ENCODE measurements around the gene NHLRC4.

Gene NHLRC4

GRCh38 chr16:554640-555365 lies 12.0 kb upstream of the NHLRC4 start:
- peak; percentile 10 for DNase-seq

- no peak for DNase-seq
Observed at GRCh38 chr16:555528-556473, 11.0 kb upstream of the NHLRC4 start.

- no peak for DNase-seq
Observed at GRCh38 chr16:556474-557173, 10.2 kb upstream of the NHLRC4 start.

GRCh38 chr16:557463-558297 lies 9.1 kb upstream of the NHLRC4 start:
- DNase-seq: no peak

- DNase-seq: no peak
Observed at GRCh38 chr16:558298-559020, 8.3 kb upstream of the NHLRC4 start.

- no peak for DNase-seq
Observed at GRCh38 chr16:559021-559380, 7.8 kb upstream of the NHLRC4 start.

GRCh38 chr16:559411-560203 lies 7.2 kb upstream of the NHLRC4 start:
- no peak for DNase-seq

- DNase-seq: no peak
Observed at GRCh38 chr16:560204-560700, 6.6 kb upstream of the NHLRC4 start, which contains the start of gene PRR35. Gene PRR35, plus strand, starts transcription at chr16:560394. Its CDS starts 2,901 bp downstream, at chr16:563295.

- DNase-seq: no peak
Observed at GRCh38 chr16:560701-561412, 5.9 kb upstream of the NHLRC4 start.

- no peak for DNase-seq
Observed at GRCh38 chr16:561413-561794, 5.4 kb upstream of the NHLRC4 start.

- no peak for DNase-seq
Observed at GRCh38 chr16:561957-562938, 4.6 kb upstream of the NHLRC4 start.

- no peak for DNase-seq
Observed at GRCh38 chr16:563072-563644, 3.6 kb upstream of the NHLRC4 start.

- no peak for DNase-seq
Observed at GRCh38 chr16:564690-565418, 2.0 kb upstream of the NHLRC4 start.

GRCh38 chr16:565419-566330 lies 1.1 kb upstream of the NHLRC4 start:
- DNase-seq: no peak

GRCh38 chr16:567373-568256 lies 810 bp downstream of the NHLRC4 start:
- no peak for DNase-seq
